GM19351 (cell line): ENCODE results near the gene SLC7A9.
A peak's percentile ranks its signal among the peaks of the same experiment; 100 is the strongest.

Experiments used
- ATAC-seq: cut with Tn5 transposase; IDR thresholded peaks from one replicate; pipeline ENCODE4 v1.9.1; 2021; ENCODE audit warnings: mild to moderate bottlenecking, moderate library complexity; ENCODE audit not compliant: unreplicated experiment

The SLC7A9 gene

DNA sequence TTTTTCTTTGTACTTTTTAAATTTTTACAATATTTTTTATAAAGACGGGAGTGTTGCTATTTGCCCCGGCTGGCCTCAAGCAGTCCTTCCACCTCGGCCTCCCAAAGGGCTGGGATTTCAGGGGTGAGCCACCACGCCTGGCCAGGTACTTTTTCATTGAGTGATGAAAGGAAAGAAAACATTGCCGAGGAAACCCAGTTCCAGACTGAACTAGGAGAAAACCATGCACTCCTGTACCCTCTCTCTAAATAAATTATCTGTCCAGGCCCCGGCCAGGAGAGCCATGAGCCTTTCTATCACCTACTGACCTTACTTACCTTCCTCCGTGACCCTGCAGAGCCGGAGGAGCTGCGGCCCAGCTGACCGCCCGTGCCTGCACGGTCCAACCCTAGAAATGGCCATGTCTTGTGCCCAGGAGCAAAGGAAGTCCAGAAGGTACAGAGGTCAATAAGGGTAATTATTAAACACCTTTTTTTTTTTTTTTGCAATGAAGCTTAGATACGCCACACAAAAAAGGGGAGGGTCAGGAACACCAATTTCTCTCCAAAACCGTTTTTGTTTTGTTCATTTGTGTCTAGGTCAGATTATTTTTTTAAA lies at the start of gene SLC7A9:
SLC7A9 (minus strand) TSS at position 399 of the 597 bp plus-strand sequence. CDS start 1,233 bp downstream, outside the sequence.
- no peak for ATAC-seq

DNA sequence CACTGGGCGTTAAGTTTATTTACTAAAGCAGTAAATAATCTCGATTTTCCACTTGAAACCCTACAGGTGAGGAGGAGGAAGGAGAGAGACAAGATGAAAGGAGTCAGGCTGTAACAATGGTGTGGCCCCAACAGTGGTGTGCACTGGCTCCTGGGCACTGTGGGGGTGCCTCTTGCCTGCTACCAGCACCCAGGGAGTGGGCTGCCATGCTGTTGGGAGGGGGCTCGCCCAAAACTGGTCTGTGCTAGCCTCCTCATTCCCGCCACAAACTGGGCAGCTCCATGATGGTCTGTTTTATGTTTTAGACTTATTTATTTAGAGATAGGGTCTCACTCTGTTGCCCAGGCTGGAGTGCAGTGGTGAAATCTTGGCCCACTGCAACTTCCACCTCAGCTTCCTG lies 49.8 kb upstream of the SLC7A9 start:
- ATAC-seq: no peak

DNA sequence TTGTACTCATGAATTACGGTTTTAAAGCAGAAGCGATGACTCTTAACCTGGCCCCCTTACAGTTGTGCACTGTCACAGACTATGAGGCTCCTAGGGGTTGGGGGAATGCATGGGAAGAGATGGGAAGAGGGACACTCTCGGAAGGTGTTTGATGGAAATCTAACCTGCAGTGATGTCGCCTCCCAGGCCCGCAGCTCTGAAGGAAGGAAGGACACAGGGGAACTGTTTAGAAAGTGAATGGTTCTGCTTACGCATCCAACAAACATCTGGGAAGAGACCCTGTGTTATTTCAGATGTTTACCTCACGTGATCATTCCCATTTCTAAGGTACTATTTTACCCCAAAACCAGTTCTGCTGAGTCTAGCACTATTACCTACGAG lies 48.0 kb upstream of the SLC7A9 start:
- no peak for ATAC-seq

DNA sequence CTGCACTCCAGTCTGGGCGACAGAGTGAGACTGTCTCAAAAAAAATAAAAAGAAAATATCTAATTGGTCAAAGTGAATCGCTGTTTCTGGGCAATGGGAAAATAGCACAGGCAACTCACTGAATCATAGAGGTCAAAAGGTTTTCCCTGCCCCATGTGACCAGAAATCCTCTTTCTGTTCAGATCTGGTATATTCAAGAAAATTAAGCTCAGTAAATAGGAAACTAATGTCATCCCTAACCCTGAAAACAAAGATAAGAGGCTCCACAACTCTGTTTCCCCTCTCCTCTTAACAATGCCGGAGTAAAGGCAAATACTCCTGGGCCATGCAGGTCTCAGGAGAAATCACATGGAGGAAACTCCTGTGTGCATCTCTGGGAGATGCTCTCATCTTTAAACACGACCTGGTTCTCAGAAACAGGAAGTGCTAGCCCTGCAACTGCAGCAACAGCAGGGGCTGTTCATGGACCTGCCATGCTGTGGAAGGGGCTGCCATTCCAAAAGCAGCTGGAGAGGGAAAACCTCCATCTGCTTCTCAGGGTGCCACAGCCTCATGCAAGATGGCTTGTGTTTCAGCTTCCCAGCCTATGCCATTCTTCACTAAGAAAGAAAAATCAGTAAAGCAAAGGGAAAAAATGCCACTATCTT lies 47.5 kb upstream of the SLC7A9 start:
- no peak for ATAC-seq

DNA sequence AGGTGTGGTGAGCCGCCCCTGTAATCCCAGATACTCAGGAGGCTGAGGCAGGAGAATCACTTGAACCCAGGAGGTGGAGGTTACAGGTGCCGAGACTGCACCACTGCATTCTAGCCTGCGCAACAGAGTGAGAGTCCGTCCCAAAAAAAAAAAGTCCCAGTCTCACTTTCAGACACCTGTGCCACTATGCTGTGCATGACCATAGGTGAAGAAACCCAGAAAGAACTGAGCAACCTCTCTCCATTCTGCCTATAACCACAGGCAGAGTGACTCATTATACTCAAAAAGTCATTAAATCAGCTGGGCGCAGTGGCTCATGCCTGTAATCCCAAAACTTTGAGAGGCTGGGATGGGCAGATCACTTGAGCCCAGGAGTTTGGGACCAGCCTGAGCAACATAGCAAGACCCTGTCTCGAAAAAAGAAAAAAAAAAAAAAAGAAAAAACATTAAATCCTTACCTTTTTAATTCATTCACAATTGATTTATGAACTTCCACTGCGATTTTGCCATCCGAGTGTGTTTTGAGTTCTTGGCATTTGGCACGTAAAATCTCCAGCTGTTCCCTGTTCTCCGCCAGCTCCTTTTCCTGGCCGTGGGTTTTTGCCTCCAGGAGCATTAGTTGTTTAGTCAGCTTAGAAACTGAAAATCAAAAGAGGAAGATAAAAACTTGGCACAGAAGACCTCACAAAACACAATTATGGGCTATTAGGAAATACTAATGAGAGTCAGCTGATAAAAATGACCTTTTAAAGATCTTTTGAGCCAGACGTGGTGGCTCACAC lies 45.5 kb upstream of the SLC7A9 start:
- ATAC-seq: no peak

DNA sequence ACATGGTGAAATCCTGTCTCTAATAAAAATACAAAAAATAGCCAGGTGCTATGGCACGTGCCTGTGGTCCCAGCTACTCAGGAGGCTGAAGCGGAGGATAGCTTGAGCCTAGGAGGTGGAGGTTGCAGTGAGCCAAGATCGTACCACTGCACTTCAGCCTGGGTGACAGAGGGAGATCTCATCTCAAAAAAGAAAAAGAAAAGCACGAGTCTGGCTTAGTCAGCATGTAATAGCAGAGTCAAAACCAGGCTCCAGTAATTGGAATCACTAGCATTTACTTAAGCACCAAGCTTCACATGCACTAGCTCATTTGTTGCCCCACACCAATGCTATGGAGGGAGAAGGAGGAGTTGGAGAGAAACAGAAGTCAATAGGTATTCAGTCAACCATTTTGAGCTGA lies 41.9 kb upstream of the SLC7A9 start:
- ATAC-seq: no peak

DNA sequence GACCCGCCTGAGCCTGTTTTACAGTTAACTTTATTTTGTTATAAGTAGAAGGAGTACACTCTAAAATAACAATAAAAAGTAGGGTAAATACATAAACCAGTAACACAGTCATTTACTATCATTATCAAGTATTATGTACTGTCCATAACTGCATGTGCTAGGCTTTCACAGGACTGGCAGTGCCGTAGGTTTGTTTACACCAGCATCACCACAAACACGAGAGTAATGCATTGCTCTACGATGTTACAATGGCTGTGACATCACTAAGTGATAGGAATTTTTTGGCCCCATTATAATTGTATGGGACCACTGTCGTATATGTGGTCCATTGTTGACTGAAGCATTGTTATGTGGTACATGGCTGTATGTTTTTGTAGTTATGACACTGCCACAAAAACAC lies 41.3 kb upstream of the SLC7A9 start:
- no peak for ATAC-seq

DNA sequence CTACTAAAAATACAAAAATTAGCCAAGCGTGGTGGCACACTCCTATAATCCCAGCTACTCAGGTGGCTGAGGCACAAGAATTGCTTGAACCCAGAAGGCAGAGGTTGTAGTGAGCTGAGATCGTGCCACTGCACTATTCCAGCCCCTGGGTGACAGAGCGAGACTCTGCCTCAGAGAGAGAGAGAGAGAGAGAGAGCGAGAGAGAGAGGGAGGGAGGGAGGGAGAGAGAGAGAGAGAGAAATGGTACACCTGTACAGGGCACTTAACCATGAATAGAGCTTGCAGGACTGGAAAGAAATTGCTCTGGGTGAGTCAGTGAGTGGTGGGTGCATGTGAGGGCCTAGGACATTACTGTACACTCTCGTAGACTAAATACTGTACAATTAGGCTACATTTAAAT lies 40.5 kb upstream of the SLC7A9 start:
- no peak for ATAC-seq

DNA sequence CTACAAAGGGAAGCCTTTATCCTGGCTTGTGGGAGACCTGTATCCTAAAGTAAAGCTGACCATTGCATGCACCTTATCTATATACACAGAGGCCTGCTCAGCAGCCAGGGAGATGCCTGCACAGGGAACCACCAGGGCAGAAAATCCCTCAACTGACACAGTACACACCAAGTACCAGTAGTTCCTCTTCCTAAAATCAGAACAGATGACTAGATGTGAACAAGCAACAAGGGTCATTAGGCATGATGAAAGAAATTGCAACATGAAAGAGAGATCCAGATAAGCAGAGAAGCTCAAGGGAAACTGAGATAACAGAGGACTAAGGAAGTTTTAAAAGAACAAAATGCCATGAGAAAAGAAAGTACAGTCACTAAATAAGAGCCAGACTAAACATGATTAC lies 39.7 kb upstream of the SLC7A9 start:
- ATAC-seq: no peak

DNA sequence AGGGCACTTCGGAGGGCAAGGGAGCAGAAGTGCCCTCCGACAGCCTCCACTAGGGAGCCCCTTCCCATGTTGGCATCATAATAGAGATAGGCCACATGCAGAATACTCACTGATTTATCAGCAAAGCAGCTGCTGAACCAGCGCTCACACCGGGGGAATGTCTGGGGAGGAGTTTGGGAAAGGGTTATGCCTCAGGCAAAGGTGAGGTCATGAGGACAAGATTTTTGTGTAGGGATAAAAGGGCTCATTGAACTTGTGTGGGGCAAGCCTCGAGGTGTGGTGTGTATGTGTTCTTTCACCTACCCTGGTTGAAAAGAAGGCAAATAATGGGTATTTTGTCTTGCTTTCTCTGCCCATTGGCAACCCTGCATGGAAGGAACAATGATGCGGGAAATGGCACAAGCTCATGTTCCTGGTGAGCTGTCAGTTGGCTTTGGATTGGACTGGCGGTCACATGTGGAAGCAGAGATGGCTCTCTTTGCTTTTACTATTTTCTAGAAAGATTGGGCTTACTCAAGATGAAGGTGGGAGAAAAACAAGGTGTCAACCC lies 39.1 kb upstream of the SLC7A9 start:
- no peak for ATAC-seq

DNA sequence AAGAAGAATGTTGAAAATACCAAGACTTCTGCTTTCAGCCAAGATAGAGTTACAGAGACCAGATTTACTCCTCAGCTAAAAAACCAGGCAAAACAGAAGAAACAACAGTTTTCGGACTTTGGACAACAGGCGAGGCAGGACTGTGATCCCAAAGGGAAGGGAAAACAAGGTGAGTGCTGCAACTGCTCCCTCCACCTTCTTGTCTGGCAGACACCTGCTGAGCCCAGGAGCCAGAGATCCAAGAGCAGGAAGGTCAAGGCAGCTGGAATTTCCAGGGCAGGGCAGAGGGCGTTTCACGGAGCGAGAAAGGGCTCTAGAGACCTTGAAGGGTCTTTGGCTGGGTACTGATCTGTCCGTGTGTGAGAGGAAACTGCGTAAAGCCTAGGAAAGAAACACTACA lies 32.9 kb upstream of the SLC7A9 start:
- no peak for ATAC-seq

DNA sequence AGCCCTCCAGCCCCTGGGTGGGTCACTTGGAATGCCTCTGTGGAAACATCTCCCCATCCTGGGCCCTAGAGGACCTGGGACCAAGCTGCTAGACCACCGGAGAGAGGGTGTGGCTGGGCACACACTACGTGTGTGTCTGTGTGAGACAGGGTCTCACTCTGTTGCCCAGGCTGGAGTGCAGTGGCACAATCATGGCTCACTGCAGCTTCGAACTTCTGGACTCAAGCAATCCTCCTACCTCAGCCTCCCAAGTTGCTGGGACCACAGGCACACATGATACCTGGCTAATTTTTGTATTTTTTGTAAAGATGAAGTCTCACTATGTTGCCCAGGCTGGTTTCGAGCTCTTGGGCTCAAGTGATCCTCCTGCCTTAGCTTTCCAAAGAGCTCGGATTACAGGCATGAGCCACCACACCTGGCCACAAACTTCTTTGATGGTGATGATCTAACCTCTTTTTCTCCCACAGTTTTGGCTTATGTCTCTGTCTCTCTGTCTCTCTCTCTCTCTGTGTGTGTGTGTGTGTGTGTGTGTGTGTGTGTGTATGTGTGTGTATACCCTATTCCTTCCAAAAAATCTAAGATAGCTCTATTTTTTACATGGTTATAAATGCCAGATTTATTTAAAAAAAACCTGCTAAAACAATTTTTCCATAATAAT lies 32.1 kb upstream of the SLC7A9 start:
- no peak for ATAC-seq

DNA sequence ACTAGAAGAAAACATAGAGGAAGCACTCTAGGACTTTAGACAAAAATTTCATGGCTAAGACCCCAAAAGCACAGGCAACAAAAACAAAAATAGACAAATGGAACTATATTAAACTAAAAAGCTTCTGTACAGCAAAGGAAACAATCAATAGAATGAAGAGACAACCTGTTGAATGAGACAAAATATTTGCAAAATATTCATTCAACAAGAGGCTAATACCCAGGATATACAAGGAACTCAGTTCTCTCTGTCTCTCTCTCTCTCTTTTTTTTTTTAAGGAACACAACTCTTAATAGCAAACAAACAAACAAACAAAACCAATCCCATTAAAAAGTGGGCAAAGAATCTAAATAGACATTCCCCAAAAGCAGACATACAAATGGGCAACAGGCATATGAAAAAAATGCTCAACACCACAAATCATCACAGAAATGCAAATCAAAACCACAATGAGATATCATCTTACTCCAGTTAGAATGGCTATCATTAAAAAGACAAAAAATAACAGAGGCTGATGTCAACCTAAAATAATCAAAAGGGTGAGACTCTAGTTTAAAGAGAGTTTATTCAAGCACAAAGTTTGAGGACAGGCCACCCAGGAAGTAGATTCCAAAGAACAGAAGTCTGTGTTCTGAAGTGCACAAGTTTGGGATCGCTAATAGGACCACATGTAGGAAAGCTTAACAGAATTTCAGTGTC lies 27.1 kb upstream of the SLC7A9 start:
- ATAC-seq: no peak

DNA sequence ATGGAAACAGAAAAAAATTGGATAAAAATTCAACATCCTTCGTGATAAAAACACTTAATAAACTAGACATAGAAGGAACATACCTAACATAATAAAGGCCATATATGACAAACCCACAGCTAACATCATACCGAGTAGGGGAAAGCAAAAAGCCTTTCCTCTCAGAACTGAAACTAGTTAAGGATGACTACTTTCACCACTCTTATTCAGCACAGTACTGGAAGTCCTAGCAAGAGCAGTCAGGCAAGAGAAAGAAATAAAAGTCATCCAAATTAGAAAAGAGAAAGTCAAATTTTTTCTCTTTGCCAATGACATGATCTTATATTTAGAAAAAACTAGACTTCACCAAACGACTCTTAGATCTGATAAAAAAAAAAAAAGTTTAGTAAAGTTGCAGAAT lies 25.8 kb upstream of the SLC7A9 start:
- peak; percentile 85 for ATAC-seq

DNA sequence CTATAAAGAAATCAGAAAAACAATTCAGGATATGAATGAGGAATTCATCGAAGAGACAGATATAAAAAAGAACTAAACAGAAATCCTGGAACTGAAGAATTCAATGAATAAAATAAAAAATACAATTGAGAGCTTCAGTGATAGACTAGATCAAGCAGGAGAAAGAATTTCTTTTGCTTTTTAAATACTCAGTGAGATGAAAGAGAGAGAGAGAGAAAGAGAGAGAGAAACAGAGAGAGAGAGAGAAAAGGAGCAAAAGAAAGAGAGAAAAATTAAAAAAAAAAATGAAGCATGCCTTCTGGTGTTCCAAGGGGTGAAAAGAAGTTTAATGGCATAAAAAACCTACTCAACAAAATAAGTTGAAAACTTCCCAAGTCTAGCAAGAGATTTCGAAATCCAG lies 22.0 kb upstream of the SLC7A9 start:
- ATAC-seq: no peak

DNA sequence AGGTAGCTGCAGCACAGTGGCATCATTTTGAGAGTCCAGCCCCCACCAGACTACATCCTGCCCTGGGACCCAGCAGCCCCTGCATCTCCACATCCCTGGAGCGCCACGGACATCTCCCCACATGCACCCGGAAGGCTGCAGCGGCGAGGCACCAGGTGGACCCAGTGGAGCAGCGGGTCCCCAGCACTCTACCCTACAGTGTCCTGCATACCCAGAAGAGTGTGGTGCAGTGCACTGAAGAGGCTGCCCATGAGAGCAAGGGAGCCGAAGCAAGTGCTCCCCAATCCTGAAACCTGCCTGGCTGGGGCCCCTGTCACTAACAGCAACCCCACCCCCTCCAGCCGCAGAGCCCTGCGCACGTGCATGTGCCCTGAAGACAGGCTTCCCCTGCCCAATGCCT lies 21.3 kb upstream of the SLC7A9 start:
- ATAC-seq: no peak

DNA sequence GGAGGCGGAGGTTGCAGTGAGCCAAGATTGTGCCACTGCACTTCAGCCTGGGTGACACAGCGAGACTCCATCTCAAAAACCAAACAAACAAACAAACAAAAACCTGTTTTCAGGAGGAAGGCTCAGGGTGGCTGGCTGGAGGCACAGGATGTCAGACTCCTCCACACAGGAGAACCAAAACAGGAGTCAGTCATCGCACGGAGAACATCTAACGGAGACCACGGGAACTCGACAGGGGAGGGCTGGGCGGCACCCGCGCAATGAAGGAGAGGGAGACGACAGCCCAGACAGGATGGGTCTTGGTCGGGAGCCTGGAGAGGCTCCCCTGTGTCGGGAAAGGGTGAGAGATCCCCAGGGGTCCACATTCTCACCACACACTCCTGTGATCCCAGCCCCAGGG lies 20.8 kb upstream of the SLC7A9 start:
- no peak for ATAC-seq

DNA sequence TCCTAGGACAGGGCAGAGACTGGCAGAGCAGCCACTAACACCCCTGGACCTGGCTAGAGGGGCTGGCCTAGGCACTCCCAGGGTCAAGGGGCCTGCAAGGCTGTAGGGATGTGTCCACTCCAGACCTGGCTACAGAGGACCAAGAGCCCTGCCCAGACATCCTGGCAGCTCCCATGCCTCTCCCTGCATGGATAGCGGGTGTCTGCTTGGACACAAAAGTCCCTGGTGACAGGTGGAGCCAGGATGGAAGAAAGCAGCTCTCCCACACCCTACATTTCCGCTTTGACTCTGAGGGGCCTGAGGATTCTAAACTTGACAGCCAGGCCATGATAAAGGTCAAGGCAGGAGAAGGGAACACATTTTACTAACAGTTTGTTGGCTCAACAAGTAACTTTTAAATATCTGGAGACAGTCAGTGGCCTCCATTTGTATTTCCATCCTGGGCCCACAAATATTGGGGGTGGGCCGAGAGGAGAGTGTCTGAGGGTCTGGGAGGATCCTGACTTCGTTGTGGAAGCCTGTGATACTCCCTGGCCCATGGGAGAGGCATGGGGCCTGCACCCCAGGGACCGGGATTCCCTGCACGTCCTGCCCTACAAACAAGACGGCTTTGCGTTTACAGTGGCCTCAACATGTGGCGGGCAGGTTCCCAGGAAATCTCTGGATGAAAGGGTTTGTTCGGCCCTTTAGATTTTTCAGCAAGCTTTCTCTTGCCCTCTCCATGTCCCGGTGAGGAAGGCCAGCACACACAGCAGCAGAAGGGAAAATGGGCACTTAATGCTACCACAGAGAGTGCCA lies 19.8 kb upstream of the SLC7A9 start:
- ATAC-seq: no peak

DNA sequence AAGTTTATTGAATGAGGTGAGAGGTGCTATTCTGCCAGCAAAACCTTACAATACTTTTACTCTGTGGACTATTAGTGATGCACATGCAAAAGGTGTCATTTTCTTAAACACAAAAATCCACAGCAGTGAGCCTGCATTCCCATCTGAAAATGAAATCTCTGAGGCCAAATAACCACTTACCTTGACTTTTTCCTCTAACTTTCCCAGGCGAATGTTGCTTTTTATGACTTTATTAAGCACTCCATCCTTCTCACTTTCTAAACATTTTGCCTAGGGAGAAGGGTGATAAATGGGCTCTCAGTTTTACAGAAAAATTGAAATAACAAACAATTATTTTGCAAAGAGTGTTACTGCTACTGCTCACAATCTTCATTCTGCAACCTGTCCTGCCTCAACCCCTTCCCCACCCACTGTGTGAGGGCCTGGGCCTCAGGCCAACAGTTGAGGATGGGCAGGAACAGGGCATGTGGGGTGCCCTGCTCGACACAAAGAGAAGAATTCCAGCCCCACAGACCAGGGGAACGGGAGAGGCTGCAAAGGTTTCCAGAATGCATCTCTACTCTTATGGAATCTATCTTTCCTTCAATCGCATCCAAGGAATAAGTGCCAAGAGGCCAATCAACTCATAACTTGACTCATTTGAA lies 18.1 kb upstream of the SLC7A9 start:
- ATAC-seq: no peak

DNA sequence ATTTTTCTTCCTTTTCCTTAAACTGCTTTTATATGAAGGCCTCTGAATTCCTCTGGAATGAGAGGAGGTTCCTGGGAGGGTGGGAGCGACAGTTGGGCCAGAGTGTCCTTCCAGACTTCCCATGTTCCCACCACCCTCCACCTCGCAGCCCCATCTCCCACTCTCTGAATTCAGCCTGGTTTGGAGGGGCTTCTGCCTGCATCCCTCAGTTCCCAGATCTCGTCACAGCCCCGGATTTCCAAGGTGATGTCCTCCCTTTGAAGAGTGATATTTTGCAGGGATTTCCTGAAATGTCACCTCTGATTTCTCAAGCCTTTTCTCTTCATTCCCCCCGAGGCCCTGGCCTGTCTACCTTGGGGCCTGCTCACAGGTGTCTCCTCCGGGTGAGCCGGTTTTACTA lies 16.7 kb upstream of the SLC7A9 start:
- ATAC-seq: no peak
